ENCODE results near the gene DLGAP1. TPM values are rescaled to one million over a fixed set of nuclear protein-coding genes. Genes with fewer than 3 reads are reported as not detected.
A peak's percentile ranks its signal among the peaks of the same experiment; 100 is the strongest.

The DLGAP1 gene
- total and polyA plus RNA-seq, 10 donors = 0.11 to 6.0 (median 2.1) TPM

DNA sequence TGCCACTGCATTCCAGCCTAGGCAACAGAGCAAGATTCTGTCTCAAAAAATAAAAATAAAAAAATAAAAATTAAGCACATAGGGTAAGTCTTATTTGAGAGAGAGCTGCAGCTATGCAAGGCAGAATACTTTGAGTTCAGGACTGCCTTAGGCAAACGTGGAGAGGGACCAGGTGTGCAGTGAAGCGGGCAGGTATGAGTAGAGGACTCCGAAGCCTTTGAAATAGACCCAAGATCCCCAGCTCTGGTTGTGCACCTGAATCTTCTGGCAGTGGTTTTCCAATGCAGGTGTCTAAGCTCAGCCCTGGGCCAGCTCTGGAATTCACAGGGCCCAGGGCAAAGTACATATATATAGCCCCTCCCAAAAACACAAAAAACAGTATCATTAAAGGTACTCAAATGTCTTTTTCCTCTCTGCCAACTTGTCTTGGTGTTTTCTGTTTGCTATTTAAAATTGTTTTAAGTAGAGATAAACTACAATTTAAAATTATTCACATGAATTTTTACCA is 983.9 kb downstream of the DLGAP1 start:
- intact Hi-C loops (cut with DNase I; ENCODE audit: low total_unique reads) = no loop called here
- TF ChIP-seq POLR2AphosphoS5 (IDR thresholded peaks at IDR 0.05) (no peak), CTCF (IDR thresholded peaks at IDR 0.05 in 8 of 11, conservative IDR thresholded peaks at IDR 0.05 in 3 of 11) (no peak), POLR2A (IDR thresholded peaks at IDR 0.05) (no peak)
- 85 to 95% (median 91%) methylated on average over 3 of the region's 3 CpGs for WGBS, 5 donors
- Histone ChIP-seq H3K27me3 (replicated peaks in 1 of 7) (no peaks in the 10 kb centered on the region), H3K9me3 (no peaks in the 10 kb centered on the region), H3K4me3 (no peak overlapping the region), H3K27ac (no peak overlapping the region), H3K36me3 (no peaks in the 10 kb centered on the region), H3K4me1 (peaks cover 4 to 26% (median 14%) of the 10 kb centered on the region in 6 donors)
- DNase-seq = no peak

DNA sequence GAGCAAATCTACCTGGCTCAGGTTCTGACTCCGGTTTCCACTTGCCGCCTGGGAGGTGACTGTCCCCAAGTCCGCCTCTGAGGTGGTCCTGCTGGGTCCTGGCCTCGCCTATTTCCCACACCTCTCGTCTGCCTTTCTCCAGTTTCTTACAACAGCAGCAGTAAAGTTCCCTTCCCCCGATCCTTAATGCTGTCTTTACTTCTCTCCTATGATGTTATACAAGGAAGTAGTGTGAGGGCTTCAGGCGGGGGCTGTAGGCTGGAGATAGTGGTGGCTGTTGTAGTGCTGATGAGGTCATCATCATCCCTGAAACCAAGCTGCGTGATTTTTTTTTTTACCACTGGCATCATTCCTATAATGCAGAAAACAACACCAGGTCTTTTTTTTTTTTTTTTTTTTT is 986.3 kb downstream of the DLGAP1 start:
- DNase-seq = no peak
- 71 to 89% (median 81%) methylated on average over 8 of the region's 8 CpGs for WGBS, 5 donors
- TF ChIP-seq POLR2A (IDR thresholded peaks at IDR 0.05) (no peak), POLR2AphosphoS5 (IDR thresholded peaks at IDR 0.05) (no peak), CTCF (IDR thresholded peaks at IDR 0.05 in 8 of 11, conservative IDR thresholded peaks at IDR 0.05 in 3 of 11) (no peak)

GRCh38 chr18:3468066-3468705 is 986.9 kb downstream of the DLGAP1 start:
- H3K9me3 ChIP-seq = no peaks in the 10 kb centered on the region
- TF ChIP-seq POLR2AphosphoS5 (IDR thresholded peaks at IDR 0.05) = no peak
- TF ChIP-seq POLR2A (IDR thresholded peaks at IDR 0.05) = no peak
- TF ChIP-seq CTCF (IDR thresholded peaks at IDR 0.05 in 8 of 11, conservative IDR thresholded peaks at IDR 0.05 in 3 of 11) = no peak
- no peaks in the 10 kb centered on the region for H3K27me3 ChIP-seq (replicated peaks in 1 of 7)
- no peak overlapping the region for H3K4me3 ChIP-seq
- WGBS, 5 donors = 92 to 98% (median 95%) methylated on average over 9 of the region's 9 CpGs
- no peak overlapping the region for H3K27ac ChIP-seq
- intact Hi-C loops (cut with DNase I; ENCODE audit: low total_unique reads) = no loop called here
- H3K36me3 ChIP-seq = no peaks in the 10 kb centered on the region
- H3K4me1 ChIP-seq = peaks cover 1 to 23% (median 12%) of the 10 kb centered on the region in 6 donors
- DNase-seq = no peak

More for the DNA sequence above, 986.3 kb downstream of the DLGAP1 start:
- no peak overlapping the region for H3K27ac ChIP-seq
- peaks cover 4 to 30% (median 17%) of the 10 kb centered on the region in 6 donors for H3K4me1 ChIP-seq
- no peak overlapping the region for H3K4me3 ChIP-seq
- intact Hi-C loops (cut with DNase I; ENCODE audit: low total_unique reads) = no loop called here
- no peaks in the 10 kb centered on the region for H3K9me3 ChIP-seq
- no peaks in the 10 kb centered on the region for H3K36me3 ChIP-seq
- no peaks in the 10 kb centered on the region for H3K27me3 ChIP-seq (replicated peaks in 1 of 7)

DNA sequence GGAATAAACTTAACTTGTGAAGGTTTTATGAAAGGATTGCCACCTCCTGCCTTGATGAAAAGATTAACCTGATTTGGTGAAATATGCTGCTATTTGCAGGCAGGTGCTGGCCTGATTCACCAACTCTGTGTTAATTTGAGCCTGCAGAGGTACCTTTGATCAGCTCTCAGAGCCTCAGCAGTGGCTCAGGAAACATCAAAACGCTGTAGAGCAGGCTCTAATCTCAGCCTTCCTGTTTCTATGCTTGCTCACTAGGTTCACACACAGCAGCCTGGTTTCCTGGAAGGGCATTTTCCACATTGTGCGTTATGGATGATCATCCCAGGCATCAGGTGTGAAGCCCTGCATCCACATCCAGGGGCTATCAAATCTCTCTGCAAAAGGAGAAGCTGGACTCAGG is 988.2 kb downstream of the DLGAP1 start:
- no peak for DNase-seq
- Histone ChIP-seq H3K4me3 (no peak overlapping the region), H3K27me3 (replicated peaks in 1 of 7) (no peaks in the 10 kb centered on the region), H3K9me3 (peaks cover 0 to 4% (median 2%) of the 10 kb centered on the region in 8 donors), H3K36me3 (peaks cover 0 to 4% (median 0%) of the 10 kb centered on the region in 6 donors), H3K4me1 (peaks cover 0 to 18% (median 11%) of the 10 kb centered on the region in 6 donors), H3K27ac (peak overlapping the region in 1 of 8 donors; percentile 31)
- 9 to 17% (median 14%) methylated on average over 2 of the region's 2 CpGs for WGBS, 5 donors
- TF ChIP-seq POLR2A (IDR thresholded peaks at IDR 0.05) (no peak), CTCF (IDR thresholded peaks at IDR 0.05 in 8 of 11, conservative IDR thresholded peaks at IDR 0.05 in 3 of 11) (no peak), POLR2AphosphoS5 (IDR thresholded peaks at IDR 0.05) (no peak)
- intact Hi-C loops (cut with DNase I; ENCODE audit: low total_unique reads) = no loop called here

Measured in spleen (tissue), 11 donors.